A549 (cell line): Measurements from ENCODE around the gene EHBP1.

ENCODE experiments used
- CEBPB ChIP-seq, 2 experiments: fragments of >200 bp in 1 of 2; sonication (Bioruptor Twin) in 1 of 2; formaldehyde crosslinking in 1 of 2; IDR thresholded peaks; 2 replicates each; pipeline ENCODE4 v1.6.1; 2012 to 2016
- NR3C1 ChIP-seq: fragments of >200 bp; sonication (Bioruptor Twin); formaldehyde crosslinking; IDR thresholded peaks from 3 replicates; pipeline ENCODE4 v1.6.1; 2017
- POLR2A ChIP-seq: IDR thresholded peaks from 2 replicates; pipeline ENCODE4 v1.6.1; 2012; ENCODE audit warnings: mild to moderate bottlenecking, low read length
- RAD21 ChIP-seq, 2 experiments: fragments of >200 bp in 1 of 2; sonication (Bioruptor Twin) in 1 of 2; formaldehyde crosslinking in 1 of 2; IDR thresholded peaks in 1 of 2; conservative IDR thresholded peaks in 1 of 2; 2 replicates in 1 of 2; 3 replicates in 1 of 2; pipeline ENCODE4 v1.6.1; 2012 to 2018; ENCODE audit warnings: inconsistent platforms in 1 of 2
- RNF2 ChIP-seq: fragments of 200-600 bp; sonication (generic); IDR thresholded peaks from 2 replicates; pipeline ENCODE4 v1.6.1; 2016; ENCODE audit warnings: low read depth, mild to moderate bottlenecking, antibody characterized with exemption, moderate library complexity, borderline replicate concordance
- TP53 ChIP-seq: fragments of 250-450 bp; sonication (Bioruptor Pico); IDR thresholded peaks from 2 replicates; pipeline ENCODE4 v1.5.0; 2021; ENCODE audit warnings: mild to moderate bottlenecking, moderate library complexity
- TF ChIP-seq, protein P1 (sequence below): fragments of >200 bp; sonication (Bioruptor Twin); formaldehyde crosslinking; IDR thresholded peaks from 3 replicates; pipeline ENCODE4 v1.5.1; 2016
- TF ChIP-seq, protein P2 (sequence below): fragments of 200-600 bp; sonication (generic); IDR thresholded peaks from 2 replicates; pipeline ENCODE4 v1.6.1; 2016; ENCODE audit warnings: antibody characterized with exemption, mild to moderate bottlenecking, moderate library complexity
- TF ChIP-seq, protein P3 (sequence below): IDR thresholded peaks from 2 replicates; pipeline ENCODE4 v1.6.1; 2012; ENCODE audit warnings: low read depth, borderline replicate concordance
- TF ChIP-seq, protein P4 (sequence below): IDR thresholded peaks from 2 replicates; pipeline ENCODE4 v1.6.1; 2012

GRCh38 chr2:63035169-63035568 lies 329.7 kb downstream of the EHBP1 start:
- TF ChIP-seq, protein P1, sequence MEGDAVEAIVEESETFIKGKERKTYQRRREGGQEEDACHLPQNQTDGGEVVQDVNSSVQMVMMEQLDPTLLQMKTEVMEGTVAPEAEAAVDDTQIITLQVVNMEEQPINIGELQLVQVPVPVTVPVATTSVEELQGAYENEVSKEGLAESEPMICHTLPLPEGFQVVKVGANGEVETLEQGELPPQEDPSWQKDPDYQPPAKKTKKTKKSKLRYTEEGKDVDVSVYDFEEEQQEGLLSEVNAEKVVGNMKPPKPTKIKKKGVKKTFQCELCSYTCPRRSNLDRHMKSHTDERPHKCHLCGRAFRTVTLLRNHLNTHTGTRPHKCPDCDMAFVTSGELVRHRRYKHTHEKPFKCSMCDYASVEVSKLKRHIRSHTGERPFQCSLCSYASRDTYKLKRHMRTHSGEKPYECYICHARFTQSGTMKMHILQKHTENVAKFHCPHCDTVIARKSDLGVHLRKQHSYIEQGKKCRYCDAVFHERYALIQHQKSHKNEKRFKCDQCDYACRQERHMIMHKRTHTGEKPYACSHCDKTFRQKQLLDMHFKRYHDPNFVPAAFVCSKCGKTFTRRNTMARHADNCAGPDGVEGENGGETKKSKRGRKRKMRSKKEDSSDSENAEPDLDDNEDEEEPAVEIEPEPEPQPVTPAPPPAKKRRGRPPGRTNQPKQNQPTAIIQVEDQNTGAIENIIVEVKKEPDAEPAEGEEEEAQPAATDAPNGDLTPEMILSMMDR: no peak
- TF ChIP-seq, protein P2, sequence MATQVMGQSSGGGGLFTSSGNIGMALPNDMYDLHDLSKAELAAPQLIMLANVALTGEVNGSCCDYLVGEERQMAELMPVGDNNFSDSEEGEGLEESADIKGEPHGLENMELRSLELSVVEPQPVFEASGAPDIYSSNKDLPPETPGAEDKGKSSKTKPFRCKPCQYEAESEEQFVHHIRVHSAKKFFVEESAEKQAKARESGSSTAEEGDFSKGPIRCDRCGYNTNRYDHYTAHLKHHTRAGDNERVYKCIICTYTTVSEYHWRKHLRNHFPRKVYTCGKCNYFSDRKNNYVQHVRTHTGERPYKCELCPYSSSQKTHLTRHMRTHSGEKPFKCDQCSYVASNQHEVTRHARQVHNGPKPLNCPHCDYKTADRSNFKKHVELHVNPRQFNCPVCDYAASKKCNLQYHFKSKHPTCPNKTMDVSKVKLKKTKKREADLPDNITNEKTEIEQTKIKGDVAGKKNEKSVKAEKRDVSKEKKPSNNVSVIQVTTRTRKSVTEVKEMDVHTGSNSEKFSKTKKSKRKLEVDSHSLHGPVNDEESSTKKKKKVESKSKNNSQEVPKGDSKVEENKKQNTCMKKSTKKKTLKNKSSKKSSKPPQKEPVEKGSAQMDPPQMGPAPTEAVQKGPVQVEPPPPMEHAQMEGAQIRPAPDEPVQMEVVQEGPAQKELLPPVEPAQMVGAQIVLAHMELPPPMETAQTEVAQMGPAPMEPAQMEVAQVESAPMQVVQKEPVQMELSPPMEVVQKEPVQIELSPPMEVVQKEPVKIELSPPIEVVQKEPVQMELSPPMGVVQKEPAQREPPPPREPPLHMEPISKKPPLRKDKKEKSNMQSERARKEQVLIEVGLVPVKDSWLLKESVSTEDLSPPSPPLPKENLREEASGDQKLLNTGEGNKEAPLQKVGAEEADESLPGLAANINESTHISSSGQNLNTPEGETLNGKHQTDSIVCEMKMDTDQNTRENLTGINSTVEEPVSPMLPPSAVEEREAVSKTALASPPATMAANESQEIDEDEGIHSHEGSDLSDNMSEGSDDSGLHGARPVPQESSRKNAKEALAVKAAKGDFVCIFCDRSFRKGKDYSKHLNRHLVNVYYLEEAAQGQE: no peak
- no peak for TF ChIP-seq CEBPB (IDR thresholded peaks at IDR 0.05)
- TF ChIP-seq RAD21 (conservative IDR thresholded peaks at IDR 0.05 in 1 of 2, IDR thresholded peaks at IDR 0.05 in 1 of 2): no peak
- no peak for TF ChIP-seq TP53
- TF ChIP-seq NR3C1: no peak
- TF ChIP-seq, protein P3, sequence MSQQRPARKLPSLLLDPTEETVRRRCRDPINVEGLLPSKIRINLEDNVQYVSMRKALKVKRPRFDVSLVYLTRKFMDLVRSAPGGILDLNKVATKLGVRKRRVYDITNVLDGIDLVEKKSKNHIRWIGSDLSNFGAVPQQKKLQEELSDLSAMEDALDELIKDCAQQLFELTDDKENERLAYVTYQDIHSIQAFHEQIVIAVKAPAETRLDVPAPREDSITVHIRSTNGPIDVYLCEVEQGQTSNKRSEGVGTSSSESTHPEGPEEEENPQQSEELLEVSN: no peak
- TF ChIP-seq RNF2: no peak
- TF ChIP-seq POLR2A: no peak
- TF ChIP-seq, protein P4, sequence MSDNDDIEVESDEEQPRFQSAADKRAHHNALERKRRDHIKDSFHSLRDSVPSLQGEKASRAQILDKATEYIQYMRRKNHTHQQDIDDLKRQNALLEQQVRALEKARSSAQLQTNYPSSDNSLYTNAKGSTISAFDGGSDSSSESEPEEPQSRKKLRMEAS: no peak
